NCI-H2227 treated with DMSO at 0.1 percent for 48 hours (cell line): Measurements from ENCODE around the gene DVL3.

Source experiments
- DNase-seq: peaks from one replicate; lab custom pipeline; 2025; lab: John Stamatoyannopoulos, UW

Gene DVL3

DNA sequence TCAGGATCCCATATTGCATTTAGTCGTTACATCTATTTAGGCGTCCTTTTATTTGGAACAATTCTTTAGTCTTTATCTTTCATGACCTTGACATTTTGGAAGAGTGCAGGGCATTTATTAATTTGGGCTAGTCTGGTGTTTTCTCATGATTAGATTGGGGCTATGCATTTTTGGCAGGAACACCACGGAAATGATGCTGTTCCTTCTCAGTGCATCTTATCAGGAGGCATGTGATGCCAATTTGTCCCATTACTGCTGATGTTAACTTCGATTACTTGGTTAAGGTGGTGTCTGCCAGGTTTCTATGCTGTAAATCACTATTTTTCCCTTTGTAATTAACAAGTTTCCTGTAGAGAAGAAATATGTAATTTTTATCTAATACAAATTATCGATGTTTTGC lies 56.1 kb downstream of the DVL3 start:
- no peak for DNase-seq

DNA sequence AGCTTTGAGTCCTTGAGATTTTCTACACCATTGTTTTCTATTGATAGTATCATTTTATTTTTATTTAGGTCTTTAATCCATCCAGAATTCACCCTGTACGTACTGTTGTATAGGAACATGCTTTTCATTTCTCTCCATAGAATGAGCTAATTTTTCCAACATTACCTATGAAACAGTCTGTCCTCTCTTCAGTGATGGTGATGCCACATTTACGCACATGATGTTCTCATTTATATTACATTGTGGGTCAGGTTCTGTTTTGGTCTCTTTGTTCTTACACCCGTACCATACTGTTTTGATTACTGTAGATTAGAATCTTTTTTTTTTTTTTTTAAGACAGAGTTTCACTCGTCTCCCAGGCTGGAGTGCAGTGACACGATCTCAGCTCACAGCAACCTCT lies 56.5 kb downstream of the DVL3 start:
- DNase-seq = no peak

DNA sequence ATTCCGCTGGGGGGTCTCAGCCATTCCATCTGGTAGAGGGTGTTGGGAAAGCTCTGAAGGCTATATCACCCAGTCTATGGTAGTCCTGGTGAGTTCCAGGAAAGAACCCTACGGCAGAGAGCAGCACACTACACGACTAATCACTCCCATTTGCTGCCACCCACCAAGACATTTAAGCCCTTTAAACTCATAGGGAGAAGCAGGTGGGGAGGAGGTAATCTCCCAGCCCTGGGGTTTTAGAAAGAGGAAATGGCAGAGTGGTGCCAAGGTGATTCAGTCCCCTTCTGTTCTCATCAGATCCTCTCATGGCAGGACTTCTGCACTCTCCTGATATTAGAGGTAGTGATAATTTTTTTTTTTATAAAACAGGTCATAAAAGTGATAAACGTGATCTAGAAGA lies 63.6 kb downstream of the DVL3 start:
- no peak for DNase-seq

DNA sequence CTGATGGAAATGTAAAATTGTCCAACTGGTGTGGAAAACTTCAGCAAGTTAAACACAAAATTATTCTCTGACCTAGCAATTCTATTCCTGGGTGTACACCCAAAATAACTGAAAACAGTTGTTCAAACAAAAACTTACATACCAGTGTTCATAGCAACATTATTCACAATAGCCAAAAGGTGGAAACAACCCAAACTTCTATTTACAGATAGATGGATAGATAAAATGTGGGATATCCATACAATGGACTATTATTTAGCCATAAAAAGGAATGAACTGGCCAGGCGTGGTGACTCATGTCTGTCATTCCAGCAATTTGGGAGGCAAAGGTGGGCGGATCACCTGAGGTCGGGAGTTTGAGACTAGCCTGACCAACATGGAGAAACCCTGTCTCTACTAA lies 67.3 kb downstream of the DVL3 start:
- no peak for DNase-seq
